ENCODE results near the gene TLL2.

TLL2 gene

GRCh38 chr10:96406091-96406490, 107.6 kb downstream of the TLL2 start:
- DNase-seq (ENCODE audit: low read depth), result no peak
- H3K4me3 ChIP-seq (ENCODE audit: control insufficient read depth, low read depth, low read length), result no peak overlapping the region
- no peak for TF ChIP-seq CTCF (IDR thresholded peaks at IDR 0.05; ENCODE audit: control insufficient read depth, insufficient read depth, low read depth, low read length, missing control alignments)

GRCh38 chr10:96402417-96403305, 111.1 kb downstream of the TLL2 start:
- no peak for TF ChIP-seq CTCF (IDR thresholded peaks at IDR 0.05; ENCODE audit: control insufficient read depth, insufficient read depth, low read depth, low read length, missing control alignments)
- DNase-seq (ENCODE audit: low read depth), result no peak
- H3K4me3 ChIP-seq (ENCODE audit: control insufficient read depth, low read depth, low read length), result no peak overlapping the region

GRCh38 chr10:96401036-96401435, 112.7 kb downstream of the TLL2 start:
- no peak overlapping the region for H3K4me3 ChIP-seq (ENCODE audit: control insufficient read depth, low read depth, low read length)
- DNase-seq (ENCODE audit: low read depth), result no peak
- TF ChIP-seq CTCF (IDR thresholded peaks at IDR 0.05; ENCODE audit: control insufficient read depth, insufficient read depth, low read depth, low read length, missing control alignments), result no peak

GRCh38 chr10:96400465-96400864, 113.3 kb downstream of the TLL2 start:
- no peak for DNase-seq (ENCODE audit: low read depth)
- TF ChIP-seq CTCF (IDR thresholded peaks at IDR 0.05; ENCODE audit: control insufficient read depth, insufficient read depth, low read depth, low read length, missing control alignments), result no peak
- no peak overlapping the region for H3K4me3 ChIP-seq (ENCODE audit: control insufficient read depth, low read depth, low read length)

- DNase-seq (ENCODE audit: low read depth), result no peak
Measured at GRCh38 chr10:96397902-96398301, 115.8 kb downstream of the TLL2 start.

More at GRCh38 chr10:96397902-96398301, 115.8 kb downstream of the TLL2 start:
- H3K4me3 ChIP-seq (ENCODE audit: control insufficient read depth, low read depth, low read length), result no peak overlapping the region
- TF ChIP-seq CTCF (IDR thresholded peaks at IDR 0.05; ENCODE audit: control insufficient read depth, insufficient read depth, low read depth, low read length, missing control alignments), result no peak

Data from AG09309 (cell line).